ENCODE measurements around the gene ITIH4. TPM values are rescaled to one million over a fixed set of nuclear protein-coding genes. Genes with fewer than 3 reads are reported as not detected.

ITIH4 gene
- total RNA-seq, 4 donors from 2014 or later: 2.0 to 4.6 (median 2.8) TPM

DNA sequence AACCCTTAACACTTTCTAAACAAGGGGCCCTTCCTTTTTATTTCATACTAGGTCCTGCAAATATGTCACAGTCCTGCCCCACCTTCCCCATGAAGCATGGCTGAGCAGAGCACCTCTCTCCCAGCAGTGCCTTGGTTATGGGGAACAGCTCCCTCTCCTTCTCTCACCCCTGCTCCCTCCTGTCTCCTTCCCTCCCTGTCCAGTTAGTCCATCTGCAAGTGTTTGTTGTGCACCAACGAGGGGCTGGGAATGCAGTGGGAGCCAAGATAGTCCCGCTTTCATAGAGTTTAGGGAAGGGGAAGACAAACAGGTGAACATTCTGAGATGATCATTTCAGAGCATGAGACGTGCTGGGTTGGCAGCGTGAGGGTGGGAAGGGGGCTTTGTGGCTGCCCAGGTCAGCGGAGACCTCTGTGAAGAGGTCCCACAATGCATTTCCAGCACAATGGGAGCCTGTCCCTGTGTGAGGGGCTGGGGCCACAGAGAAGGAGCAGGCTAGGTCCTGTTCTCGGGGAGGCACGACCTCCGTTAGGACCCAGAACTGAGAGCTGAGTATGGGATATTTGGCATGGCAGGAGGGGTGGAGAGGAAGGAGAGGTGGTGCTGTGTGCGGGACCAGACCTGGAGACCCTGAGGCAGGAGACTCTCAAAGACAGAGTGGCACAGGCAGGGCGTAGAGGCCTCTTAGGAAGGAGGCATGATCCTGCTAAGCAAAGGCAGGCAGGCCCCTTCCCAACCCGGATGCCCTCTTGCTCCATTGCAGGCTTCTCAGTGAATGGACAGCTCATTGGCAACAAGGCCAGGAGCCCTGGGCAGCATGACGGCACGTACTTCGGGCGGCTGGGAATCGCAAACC lies 41.4 kb downstream of the ITIH4 start:
- H3K9me3 ChIP-seq: no peaks in the 10 kb centered on the region
- intact Hi-C loops (cut with DNase I): no loop called here
- no peaks in the 10 kb centered on the region for H3K27me3 ChIP-seq
- TF ChIP-seq POLR2AphosphoS5 (IDR thresholded peaks at IDR 0.05): no peak
- no peak for TF ChIP-seq EP300 (IDR thresholded peaks at IDR 0.05)
- TF ChIP-seq, protein P1, sequence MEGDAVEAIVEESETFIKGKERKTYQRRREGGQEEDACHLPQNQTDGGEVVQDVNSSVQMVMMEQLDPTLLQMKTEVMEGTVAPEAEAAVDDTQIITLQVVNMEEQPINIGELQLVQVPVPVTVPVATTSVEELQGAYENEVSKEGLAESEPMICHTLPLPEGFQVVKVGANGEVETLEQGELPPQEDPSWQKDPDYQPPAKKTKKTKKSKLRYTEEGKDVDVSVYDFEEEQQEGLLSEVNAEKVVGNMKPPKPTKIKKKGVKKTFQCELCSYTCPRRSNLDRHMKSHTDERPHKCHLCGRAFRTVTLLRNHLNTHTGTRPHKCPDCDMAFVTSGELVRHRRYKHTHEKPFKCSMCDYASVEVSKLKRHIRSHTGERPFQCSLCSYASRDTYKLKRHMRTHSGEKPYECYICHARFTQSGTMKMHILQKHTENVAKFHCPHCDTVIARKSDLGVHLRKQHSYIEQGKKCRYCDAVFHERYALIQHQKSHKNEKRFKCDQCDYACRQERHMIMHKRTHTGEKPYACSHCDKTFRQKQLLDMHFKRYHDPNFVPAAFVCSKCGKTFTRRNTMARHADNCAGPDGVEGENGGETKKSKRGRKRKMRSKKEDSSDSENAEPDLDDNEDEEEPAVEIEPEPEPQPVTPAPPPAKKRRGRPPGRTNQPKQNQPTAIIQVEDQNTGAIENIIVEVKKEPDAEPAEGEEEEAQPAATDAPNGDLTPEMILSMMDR (IDR thresholded peaks at IDR 0.05): no peak
- TF ChIP-seq POLR2A (IDR thresholded peaks at IDR 0.05; ENCODE audit: low read depth): no peak
- H3K4me1 ChIP-seq: no peaks in the 10 kb centered on the region
- no peaks in the 10 kb centered on the region for H3K36me3 ChIP-seq
- no peak for DNase-seq (ENCODE audit: extremely low spot score)
- H3K27ac ChIP-seq (replicated peaks in 1 of 4): no peak overlapping the region
- no peak overlapping the region for H3K4me3 ChIP-seq
- WGBS: 85% methylated on average over 16 of the region's 16 CpGs

DNA sequence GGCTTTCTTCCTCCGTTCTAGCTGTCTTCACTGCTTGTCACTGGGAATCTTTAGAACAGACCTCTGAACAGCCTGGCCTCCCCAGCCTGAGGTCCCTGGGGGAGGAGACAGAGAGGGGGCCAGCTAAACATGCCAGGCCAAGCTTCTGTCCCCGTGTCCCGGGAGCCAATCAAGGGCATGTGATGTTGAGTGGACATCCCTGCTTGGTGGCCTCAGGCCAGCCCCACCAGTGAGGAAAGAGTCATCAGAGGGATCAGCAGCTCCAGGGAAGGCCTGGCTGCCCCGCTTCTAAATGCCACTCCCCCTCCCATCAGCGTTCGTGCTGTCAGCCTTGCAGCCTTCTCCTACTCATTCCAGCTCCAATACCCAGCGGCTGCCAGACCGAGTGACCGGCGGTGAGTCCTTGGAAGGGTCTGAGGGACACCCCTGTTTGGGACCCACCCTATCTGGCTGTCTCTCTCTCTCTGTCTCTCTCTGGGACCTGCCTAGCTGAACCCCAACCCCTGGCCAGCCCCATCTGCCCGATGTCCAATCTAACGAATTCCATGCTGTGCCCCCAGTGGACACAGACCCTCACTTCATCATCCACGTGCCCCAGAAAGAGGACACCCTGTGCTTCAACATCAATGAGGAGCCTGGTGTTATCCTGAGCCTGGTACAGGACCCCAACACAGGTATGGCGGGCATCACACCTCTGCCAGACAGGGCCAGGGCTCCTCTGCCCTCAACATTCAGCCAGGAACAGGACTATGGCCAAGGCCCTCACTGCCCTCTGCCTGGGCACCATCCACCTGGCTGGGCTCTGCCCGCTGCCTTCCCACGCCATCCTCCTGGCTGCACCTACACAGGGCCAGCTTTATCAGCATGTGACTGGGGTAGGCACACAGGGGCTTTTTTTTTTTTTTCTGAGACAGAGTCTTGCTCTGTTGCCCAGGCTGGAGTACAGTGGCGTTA lies 42.5 kb downstream of the ITIH4 start:
- no peak overlapping the region for H3K27ac ChIP-seq (replicated peaks in 1 of 4)
- 71% methylated on average over 17 of the region's 17 CpGs for WGBS
- H3K36me3 ChIP-seq: no peaks in the 10 kb centered on the region
- H3K27me3 ChIP-seq: peaks cover 0 to under 1% (median 0%) of the 10 kb centered on the region in 4 donors
- no peak for DNase-seq (ENCODE audit: extremely low spot score)
- intact Hi-C loops (cut with DNase I): no loop called here
- H3K4me3 ChIP-seq: no peak overlapping the region
- H3K9me3 ChIP-seq: no peaks in the 10 kb centered on the region
- TF ChIP-seq POLR2AphosphoS5 (IDR thresholded peaks at IDR 0.05) (no peak), EP300 (IDR thresholded peaks at IDR 0.05) (no peak), POLR2A (IDR thresholded peaks at IDR 0.05; ENCODE audit: low read depth) (no peak)
- TF ChIP-seq, protein P1 (IDR thresholded peaks at IDR 0.05): no peak
- no peaks in the 10 kb centered on the region for H3K4me1 ChIP-seq

DNA sequence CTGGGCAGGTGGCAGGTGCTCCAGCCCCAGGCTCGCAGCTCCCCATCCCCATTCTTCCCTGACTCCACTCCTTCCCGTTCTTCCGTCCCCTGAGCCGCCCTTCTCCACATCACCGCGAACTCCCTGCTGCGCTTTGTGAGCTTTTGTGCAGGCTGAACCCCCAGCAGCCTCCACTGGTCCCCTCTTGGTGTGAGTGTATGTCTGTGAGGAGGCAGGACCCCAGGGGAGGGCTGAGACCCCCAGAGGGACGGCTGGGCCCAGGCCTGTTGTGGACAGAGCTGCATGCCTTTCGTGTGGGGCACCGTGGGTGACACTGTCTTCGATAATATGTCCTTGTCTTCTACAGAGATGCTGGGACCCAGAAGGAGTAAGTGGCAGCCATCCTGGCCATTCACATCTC lies 43.2 kb downstream of the ITIH4 start:
- Histone ChIP-seq H3K27me3 (peaks cover 0 to 5% (median 0%) of the 10 kb centered on the region in 4 donors), H3K9me3 (no peaks in the 10 kb centered on the region), H3K27ac (replicated peaks in 1 of 4) (no peak overlapping the region), H3K4me3 (no peak overlapping the region), H3K36me3 (no peaks in the 10 kb centered on the region), H3K4me1 (no peaks in the 10 kb centered on the region)
- 90% methylated on average over 10 of the region's 11 CpGs for WGBS
- intact Hi-C loops (cut with DNase I): no loop called here
- DNase-seq (ENCODE audit: extremely low spot score): no peak
- TF ChIP-seq POLR2A (IDR thresholded peaks at IDR 0.05; ENCODE audit: low read depth) (no peak), EP300 (IDR thresholded peaks at IDR 0.05) (no peak), POLR2AphosphoS5 (IDR thresholded peaks at IDR 0.05) (no peak)
- TF ChIP-seq, protein P1 (IDR thresholded peaks at IDR 0.05): no peak

DNA sequence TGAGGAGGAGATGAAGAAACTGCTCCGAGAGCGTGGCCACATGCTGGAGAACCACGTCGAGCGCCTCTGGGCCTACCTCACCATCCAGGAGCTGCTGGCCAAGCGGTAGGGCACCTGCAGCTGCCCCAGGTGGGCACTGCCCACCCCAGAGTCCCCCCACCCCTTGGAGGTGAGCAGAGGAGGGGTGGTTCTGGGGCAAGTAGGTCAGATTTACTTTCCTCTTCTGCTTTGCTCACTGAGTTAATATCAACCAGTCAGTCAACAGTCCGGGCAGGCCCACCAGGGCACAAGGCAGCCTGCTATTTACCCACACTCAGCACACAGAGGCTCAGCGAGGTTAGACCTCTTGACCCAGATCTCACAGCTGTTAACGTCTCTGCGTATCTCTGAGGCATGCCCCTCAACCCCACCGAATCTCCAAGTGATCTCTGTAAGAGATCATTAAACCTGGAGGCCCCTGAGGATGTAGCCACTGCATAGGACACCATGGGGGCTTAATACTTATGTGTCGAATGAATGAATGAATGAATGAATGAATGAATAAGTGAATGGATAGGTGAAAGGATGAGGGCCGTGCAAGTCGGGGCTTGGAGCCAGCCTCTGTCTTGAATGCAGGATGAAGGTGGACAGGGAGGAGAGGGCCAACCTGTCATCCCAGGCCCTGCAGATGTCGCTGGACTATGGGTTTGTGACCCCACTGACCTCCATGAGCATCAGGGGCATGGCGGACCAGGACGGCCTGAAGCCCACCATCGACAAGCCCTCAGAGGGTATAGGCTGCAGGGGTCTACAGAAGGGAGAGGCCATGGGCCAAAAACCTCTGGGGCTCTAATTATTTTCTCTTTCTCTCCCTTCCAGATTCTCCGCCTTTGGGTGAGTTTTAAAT lies 43.9 kb downstream of the ITIH4 start:
- H3K27me3 ChIP-seq: peaks cover 0 to 5% (median 0%) of the 10 kb centered on the region in 4 donors

More for the DNA sequence above, 43.9 kb downstream of the ITIH4 start:
- no peak overlapping the region for H3K27ac ChIP-seq (replicated peaks in 1 of 4)
- intact Hi-C loops (cut with DNase I): no loop called here
- 90% methylated on average over 19 of the region's 19 CpGs for WGBS
- no peaks in the 10 kb centered on the region for H3K4me1 ChIP-seq
- H3K4me3 ChIP-seq: no peak overlapping the region
- DNase-seq (ENCODE audit: extremely low spot score): no peak
- H3K36me3 ChIP-seq: no peaks in the 10 kb centered on the region
- H3K9me3 ChIP-seq: no peaks in the 10 kb centered on the region
- no peak for TF ChIP-seq EP300 (IDR thresholded peaks at IDR 0.05)
- TF ChIP-seq, protein P1 (IDR thresholded peaks at IDR 0.05): no peak
- no peak for TF ChIP-seq POLR2A (IDR thresholded peaks at IDR 0.05; ENCODE audit: low read depth)
- no peak for TF ChIP-seq POLR2AphosphoS5 (IDR thresholded peaks at IDR 0.05)

Data from esophagus muscularis mucosa (tissue), 4 donors.